GM18498 (cell line): ENCODE data around the gene PTPRN2.
"Not testable (repeated sequence)": the region's sequence is repeated elsewhere in the genome, so short reads cannot be mapped to it uniquely, and the experiment has no call there.

Source experiments
- ATAC-seq: cut with Tn5 transposase; IDR thresholded peaks from one replicate; pipeline ENCODE4 v1.9.1; 2021; ENCODE audit warnings: mild to moderate bottlenecking, moderate library complexity; ENCODE audit not compliant: unreplicated experiment

Gene PTPRN2

DNA sequence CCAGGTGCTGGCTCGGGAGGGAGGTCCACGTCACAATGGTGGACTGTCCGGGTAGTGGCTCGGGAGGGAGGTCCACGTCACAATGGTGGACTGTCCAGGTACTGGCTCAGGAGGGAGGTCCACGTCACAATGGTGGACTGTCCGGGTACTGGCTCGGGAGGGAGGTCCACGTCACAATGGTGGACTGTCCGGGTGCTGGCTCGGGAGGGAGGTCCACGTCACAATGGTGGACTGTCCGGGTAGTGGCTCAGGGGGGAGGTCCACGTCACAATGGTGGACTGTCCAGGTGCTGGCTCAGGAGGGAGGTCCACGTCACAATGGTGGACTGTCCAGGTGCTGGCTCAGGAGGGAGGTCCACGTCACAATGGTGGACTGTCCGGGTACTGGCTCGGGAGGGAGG lies 65.8 kb downstream of the PTPRN2 start:
- ATAC-seq: not testable (repeated sequence)

DNA sequence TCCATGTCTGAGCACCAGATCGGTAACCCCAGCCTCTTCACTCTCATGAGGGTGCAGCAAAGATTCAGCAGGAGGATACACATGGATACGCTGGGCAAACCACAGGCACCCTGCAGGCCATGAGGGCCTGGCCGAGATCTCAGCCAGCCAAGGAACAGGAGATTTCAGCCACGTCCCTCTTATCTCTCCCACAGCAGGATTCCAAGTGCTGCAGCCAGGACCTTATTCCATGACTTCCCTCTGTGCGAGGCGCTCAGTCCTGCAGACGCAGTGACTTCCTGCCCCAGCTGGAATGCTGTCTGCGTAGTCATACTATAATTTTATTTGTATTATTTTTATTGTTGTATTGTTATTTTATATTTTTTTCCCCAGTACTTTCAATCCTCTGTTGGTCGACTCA lies 66.8 kb downstream of the PTPRN2 start:
- ATAC-seq: no peak

DNA sequence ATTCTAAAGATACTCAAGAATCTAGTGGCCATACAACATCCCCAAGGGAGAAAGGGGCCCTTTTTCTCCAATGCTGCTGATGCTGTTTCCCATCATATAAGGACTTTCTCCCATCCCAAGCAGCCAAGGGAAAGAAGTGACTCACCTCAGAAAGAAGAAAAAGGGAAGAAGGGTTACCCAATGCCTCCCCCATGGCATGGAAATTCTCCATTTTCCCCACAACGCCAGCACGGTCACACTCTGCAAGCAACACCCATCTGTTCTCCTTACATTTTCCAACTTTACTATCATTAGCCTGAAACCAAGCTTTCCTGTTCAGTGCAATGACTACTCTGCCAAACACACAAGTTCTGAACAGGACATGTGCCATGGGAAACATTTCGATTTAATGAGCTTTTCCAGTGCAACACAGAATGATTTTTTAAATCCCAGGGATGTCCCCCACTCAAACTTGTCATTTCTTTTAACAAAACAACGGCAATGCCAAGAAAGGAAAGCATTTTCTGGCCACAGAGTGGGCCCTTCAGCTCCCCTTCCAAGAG lies 67.9 kb downstream of the PTPRN2 start:
- ATAC-seq: no peak

DNA sequence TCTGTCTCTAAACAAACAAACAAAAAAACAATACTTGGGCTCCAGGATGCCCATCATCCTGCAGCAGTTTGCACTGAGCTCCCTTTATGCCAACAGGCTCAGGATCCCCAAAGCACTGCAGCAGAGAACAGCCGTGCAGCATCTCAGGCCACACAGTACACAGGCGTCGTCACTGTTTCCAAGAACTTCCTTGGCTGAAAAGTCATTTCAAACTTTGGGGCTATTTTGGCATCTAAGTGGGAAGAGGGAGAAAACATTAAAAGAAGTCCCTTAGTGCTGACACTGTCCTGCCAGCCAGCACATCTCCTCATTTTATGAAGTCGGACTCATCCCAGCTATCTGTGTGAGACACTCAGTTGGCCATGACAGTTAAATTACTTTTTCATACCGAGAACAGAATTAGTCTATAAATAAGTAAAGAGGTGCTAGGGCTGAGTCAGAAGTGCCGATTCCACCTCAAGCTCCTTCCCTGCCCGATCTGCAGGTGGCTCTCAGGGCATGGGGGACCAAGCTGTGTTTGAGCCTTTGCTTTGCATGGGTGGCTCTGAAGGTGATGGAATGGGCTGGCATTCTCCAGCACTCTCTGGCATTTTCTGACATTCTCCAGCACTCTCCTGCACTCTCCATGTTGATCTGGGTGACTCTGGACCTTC lies 68.5 kb downstream of the PTPRN2 start:
- no peak for ATAC-seq

DNA sequence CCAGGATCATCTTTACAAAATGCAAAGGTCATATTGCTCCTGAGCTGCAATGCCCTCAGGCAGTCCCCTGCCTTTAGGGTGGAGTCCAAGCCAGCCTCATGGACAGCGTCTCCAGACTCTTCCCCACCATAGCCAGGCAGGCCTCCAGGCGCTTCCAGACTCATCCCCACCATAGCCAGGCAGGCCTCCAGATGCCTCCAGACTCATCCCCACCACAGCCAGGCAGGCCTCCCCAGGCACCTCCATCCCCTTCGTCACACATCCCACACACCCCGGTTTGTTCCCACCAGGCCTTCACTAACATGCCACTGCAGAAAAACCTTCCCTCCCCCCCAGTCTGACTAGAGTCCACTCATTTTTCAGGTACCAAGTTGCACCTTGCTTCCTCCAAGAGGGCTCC lies 70.1 kb downstream of the PTPRN2 start:
- ATAC-seq: no peak

DNA sequence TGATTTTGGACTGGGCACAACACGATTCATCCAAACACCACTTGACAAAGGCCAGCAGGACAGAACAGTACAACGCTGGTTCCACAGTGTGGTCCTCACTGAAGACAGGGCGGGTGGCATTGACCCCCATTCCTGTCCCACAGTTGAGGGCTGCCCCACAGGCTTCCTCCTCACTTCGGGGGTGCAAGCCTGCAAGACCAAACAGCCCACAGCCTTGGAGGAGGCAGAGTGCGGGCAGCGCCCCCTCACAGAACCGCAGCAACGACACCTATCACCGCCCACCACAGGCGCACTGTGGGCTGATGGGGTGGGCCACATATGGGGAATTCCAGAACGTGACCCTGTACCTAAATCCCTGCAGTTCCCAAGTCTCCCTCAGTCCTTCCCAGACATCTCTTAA lies 70.6 kb downstream of the PTPRN2 start:
- no peak for ATAC-seq

DNA sequence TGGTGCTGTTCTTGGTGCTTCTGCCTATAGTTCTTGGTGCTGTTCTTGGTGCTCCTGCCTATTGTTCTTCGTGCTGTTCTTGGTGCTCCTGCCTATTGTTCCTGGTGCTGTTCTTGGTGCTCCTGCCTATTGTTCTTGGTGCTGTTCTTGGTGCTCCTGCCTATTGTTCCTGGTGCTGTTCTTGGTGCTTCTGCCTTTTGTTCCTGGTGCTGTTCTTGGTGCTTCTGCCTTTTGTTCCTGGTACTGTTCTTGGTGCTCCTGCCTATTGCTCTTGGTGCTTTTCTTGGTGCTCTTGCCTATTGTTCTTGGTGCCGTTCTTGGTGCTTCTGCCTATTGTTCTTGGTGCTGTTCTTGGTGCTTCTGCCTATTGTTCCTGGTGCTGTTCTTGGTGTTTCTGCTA lies 71.1 kb downstream of the PTPRN2 start:
- ATAC-seq: no peak

DNA sequence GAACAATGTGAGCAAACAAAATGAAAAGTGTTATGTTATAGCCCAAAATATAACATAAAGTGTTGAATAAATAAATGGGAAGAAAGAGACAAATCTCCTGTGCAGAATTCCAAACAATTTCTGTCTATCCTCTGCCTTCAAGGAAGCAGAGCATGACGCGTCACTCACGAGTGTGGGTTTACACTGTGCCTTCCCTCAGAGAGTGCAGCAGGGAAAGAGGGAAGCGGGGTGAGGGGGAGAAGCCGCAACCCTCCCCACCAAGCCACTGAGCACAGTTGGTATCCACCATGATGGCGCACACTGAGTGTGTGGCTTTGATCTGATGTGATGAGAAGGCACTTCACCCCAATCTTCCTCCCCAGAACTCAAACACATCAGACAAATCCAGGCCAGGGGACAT lies 74.8 kb downstream of the PTPRN2 start:
- no peak for ATAC-seq

DNA sequence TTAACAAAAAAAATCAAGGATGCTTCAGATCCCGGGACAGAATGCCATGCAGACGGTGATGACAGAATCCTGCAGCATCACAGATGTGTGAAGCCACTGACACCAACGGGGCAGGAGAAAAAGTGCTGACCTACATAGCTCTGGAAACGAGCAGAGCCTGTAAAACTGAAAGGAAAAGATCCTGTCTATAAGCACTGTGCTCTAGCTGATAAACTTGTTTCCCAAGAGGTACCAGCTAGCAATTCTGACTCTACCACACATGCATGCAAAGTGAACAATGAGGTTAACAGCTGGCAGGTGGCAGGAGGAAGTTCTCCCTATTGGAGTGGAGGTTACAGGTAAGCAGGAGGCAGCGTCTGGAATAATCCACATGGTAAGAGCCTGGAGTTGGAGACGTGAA lies 75.6 kb downstream of the PTPRN2 start:
- no peak for ATAC-seq

DNA sequence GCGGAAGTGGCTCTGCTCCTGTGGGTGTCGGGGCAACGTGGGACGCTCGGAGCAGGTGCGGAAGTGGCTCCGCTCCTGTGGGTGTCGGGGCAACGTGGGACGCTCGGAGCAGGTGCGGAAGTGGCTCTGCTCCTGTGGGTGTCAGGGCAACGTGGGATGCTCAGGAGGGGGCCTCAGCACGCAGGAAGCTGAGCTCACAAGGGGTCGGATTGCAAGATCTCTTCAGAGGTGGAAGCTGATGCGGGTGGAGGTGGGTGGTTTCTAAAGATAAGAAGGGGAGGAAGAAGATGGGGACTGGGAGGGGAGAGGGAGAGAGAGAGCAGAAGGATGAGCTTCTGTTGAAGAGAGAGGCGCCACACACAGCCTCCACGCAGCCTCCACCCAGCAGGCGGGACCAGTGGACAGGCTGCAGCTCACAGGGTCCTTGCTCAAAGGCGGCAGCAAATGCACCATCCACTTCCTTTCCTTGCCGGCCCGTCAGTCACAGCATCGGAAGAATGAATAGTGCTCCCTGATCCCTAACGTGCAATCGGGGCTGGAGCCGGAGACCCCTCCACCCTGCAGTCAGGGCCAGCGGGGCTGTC lies 78.7 kb downstream of the PTPRN2 start:
- ATAC-seq: no peak

DNA sequence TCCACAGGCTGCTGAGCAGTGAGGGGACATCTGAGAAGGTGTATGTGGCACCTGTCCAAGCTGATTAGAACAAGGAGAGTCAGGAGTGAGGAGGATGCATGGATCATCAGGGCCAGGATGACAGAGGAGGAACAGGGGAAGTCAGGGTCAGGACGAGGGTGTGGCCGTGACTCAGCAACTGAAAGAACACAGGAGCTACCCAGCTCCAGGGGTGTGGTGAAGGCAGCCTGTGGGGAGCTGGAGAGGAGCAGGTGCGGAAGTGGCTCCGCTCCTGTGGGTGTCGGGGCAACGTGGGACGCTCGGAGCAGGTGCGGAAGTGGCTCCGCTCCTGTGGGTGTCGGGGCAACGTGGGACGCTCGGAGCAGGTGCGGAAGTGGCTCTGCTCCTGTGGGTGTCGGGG lies 79.3 kb downstream of the PTPRN2 start:
- ATAC-seq: not testable (repeated sequence)

DNA sequence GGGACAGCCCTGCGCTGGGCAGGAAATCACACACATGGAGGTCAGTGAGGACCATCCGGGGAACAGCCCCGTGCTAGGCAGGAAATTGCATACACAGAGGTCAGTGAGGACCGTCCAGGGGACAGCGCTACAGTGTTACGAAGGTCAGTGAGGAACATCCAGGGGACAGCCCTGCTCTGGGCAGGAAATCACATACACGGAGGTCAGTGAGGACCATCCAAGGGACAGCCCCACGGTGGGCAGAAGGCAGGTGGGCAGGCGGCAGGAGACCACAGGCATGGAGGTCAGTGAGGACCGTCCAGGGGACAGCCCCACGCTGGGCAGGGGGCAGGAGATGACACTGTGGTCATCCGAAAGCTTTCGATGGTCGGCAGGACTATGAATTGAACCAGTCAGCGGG lies 79.7 kb downstream of the PTPRN2 start:
- no peak for ATAC-seq

DNA sequence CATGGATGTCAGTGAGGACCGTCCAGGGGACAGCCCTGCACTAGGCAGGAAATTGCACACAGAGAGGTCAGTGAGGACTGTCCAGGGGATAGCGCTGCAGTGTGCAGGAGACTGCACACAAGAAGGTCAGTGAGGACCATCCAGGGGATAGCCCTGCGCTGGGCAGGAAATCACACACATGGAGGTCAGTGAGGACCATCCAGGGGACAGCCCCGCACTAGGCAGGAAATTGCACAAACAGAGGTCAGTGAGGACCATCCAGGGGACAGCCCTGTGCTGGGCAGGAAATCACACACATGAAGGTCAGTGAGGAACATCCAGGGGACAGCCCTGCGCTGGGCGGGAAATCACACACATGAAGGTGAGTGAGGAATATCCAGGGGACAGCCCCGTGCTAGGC lies 80.4 kb downstream of the PTPRN2 start:
- not testable (repeated sequence) for ATAC-seq

DNA sequence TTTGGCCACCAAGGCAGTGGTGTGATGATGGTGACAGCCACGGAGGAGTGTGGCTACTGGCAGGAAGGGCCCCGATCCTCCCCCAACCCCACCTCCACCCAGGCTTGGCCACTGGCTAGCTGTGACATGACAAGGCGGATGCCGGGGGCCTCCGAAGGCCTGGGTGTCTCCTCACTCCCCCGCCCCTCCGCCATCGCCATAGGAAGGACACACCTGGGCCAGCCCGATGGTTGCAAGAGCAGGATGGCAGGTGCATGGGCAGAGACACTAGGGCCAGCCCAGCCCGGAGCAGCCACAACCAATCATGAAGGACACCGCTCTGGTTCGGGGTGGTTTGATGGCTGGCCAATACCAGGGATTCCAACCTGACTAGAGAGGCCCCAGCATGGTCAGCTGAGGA lies 81.0 kb downstream of the PTPRN2 start:
- no peak for ATAC-seq

DNA sequence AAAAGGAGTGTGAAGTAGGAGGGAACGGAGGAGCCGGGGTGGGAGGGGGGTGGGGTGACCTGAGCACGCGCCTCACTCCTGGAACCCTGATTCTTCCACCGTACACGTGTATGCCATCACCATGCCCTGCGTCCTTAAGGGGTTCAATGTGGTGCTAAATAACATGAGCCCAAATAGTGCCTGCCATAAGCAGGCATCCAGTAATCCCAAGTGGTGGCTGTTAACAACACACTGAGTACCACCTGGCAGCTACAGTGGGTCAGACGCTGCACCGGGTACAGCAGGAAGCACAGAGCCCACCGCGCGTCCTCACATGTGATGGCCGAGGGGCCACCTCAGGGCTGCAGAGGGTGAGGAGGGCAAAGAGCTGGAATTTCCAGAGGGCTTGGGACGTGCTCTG lies 81.9 kb downstream of the PTPRN2 start:
- no peak for ATAC-seq

DNA sequence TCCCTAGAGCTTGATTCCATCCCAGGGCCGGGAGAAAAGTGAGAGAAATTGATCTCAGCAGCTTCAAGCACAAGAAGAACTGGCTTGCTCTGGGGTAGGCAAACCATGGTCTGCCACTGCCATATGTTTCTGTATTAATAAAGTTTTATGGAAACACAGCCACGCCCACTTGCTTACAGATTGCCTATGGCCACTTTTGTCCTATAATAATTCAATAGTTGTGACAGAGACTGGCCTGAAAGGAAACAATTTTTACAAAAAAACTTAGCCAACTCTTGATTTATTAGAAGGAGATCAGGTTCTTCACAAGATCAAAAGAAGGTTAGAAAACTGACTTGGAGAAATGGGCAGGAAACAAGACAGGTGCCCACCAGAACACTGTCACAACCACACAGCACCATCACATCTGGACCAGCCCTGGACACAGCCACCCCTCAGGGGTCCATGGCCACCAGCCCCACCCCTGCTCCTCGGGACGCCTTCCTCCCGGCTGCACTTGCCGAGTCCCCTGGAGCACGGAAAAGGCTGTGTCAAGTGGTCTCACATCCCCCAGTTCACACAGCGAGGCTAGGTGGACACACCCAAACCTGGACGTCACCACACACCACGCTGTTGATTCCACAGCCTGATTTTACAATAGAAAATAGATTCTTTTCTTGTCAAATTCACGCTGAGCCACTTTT lies 85.4 kb downstream of the PTPRN2 start:
- no peak for ATAC-seq

DNA sequence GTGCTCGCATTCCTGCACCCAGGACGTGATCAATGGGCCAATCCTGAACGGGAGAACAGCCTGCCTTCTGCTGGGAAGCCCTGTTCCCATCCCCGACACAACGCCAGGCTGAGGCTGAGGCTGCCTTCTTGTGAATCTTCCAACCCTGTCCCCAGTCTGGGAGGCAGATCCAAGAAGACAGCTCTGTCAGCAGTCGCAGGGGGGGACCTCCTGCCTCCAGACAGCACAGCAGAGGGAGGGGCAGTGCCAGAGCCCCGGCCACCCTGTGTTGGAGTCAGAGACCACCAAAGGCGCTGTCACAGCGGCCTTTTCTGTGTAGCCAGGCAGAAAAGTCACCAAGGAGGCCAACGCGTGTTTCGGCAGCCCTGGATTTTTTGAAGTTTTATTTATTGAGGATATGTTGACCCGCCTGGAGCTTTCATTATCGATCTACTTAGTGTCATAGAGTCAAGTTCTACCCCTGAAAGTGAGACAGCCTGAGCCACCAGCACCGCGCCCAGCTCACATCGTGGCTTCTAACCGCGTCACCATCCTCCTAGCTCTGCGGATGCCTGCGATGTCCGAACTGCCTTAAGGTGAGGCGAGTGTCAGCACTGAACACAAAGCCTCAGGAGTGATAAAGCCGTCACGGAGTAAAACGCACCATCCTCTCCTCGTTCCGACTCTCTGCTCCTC lies 86.1 kb downstream of the PTPRN2 start:
- no peak for ATAC-seq

DNA sequence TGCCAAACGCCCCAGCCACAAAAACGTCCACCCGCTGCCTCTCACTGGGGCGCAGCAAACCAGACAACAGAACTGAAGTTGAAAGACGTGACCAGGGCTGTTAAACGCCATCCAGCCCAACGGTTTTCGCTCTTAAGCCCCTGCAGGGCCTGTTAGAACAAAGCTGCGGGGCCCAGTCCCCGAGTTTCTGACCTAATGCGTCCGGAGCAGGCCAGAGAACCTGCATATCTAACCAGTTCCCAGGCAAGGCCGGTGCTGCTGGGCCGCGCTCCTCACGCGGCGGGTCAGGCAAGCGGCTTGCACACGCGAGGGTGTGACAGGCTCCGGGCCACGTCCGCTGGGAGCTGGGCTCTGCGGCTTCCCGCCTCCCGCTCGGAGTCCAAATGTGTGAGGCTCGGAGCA lies 87.0 kb downstream of the PTPRN2 start:
- ATAC-seq: no peak

DNA sequence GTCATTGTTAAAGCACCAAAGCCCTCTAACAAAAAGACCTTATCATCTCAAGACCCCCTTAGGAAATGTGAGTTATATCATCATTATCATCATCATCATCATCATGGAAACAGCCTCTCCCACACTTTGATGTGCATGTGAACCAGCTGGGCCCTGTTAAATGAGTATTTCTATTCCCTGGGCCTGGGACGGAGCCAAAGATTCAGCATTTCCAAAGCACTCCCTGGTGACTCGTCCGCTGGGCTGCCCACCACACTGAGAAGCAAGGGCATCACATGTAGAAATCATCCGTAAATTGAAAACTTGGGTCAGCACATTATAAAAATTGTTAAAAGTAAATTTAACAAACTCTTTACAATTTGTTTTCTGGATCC lies 88.6 kb downstream of the PTPRN2 start:
- ATAC-seq: no peak

DNA sequence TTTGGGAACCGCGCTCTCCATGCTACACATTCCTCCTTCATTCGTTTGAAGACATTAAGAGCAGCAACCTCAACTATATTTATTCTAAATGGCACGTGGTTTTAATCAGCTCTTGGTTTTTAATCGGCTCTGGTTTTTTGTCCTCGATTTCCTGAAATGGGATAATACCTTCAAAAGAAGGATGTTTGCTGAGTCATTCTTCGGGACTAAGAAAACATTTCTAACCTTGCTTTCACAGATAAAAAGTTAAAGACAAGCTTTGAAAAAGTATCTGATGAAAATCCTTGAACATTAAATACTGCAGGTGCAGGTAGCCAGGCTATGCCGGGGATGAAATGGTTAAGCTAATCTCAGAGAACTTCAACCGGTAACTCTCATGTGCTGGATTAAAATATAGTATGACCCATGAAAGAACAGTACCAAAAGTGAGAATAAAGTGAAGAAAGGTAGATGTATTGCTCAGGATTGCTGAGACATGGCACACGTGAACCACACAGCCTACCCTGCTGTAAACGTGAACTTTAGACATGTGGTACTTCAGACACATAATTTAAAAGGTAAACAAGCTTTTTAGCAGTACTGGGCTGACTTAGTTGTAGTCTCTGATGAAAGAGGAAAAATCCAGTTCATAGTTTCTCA lies 89.1 kb downstream of the PTPRN2 start:
- no peak for ATAC-seq

DNA sequence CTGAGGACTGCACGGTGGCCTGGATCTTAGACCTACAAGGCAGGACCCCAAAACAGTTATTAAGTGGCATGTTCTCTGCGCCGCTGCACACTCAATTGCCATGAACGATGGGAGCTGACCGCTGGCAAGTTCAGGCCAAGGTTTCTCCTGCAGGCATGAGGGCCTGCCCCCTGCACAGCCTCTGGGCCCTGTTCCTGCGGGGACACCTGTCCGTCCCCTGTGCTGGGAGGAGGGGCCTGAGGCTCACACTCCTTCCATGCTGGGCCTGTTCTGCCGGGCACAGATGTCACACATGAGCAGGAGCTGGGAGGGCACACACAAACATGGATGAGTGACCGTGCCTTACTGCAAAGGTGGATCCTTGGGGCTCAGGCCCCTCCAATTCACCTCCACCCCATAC lies 90.0 kb downstream of the PTPRN2 start:
- ATAC-seq: no peak
